HL-60 (cell line): ENCODE data around the gene CYP21A2.
"Not testable (repeated sequence)": the region's sequence is repeated elsewhere in the genome, so short reads cannot be mapped to it uniquely, and the experiment has no call there.

Experiments
- DNase-seq, 2 experiments: peaks; one replicate each; pipeline ENCODE4 v3.0.0-alpha.2; 2010 to 2020; ENCODE audit warnings: low read depth in 1 of 2, low spot score in 1 of 2
- H3K27ac ChIP-seq: fragments of 250-450 bp; sonication (Bioruptor Pico); replicated peaks from 2 replicates; pipeline ENCODE4 v1.5.1; 2020; ENCODE audit warnings: mild to moderate bottlenecking, moderate library complexity
- H3K27me3 ChIP-seq: fragments of 250-450 bp; sonication (Bioruptor Pico); 2 replicates; pipeline ENCODE4 v1.5.1; 2021; ENCODE audit warnings: mild to moderate bottlenecking, moderate library complexity; ENCODE audit not compliant: insufficient read depth, poor library complexity, severe bottlenecking
- H3K4me3 ChIP-seq: replicated peaks from 2 replicates; pipeline ENCODE4 v1.5.1; 2011; ENCODE audit warnings: mild to moderate bottlenecking, control low read depth, low read length; ENCODE audit not compliant: insufficient read depth
- long read RNA-seq: library from polyadenylated mRNA; unstranded; transcript quantifications from one replicate; pipeline ENCODE4 v2.0.0, GENCODE V29; 2020

The CYP21A2 gene
- long read RNA-seq: 0 reads

DNA sequence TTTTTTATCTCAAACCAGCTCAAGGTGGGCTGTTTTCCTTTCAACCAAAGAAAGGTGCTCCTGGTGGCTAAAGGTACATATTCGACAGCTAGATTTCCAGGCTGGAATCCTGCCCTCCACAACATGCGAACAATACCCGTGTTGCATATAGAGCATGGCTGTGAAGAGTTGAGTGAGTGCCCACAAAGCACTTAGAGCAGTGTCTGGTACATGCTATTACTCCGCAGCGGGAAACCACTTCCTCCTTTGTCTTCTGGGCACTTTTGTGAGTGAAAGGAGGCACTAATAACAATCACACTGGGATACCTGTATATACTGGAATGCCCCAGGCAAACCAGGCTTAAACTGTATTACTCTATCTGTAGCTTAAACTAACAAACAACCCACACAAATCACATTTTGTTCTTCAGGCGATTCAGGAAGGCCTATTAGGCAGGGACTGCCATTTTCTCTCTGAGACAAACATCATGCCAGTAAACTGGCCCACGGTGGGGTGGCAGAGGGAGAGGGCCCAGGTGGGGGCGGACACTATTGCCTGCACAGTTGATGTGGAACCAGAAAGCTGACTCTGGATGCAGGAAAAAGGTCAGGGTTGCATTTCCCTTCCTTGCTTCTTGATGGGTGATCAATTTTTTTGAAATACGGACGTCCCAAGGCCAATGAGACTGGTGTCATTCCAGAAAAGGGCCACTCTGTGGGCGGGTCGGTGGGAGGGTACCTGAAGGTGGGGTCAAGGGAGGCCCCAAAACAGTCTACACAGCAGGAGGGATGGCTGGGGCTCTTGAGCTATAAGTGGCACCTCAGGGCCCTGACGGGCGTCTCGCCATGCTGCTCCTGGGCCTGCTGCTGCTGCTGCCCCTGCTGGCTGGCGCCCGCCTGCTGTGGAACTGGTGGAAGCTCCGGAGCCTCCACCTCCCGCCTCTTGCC, at the start of gene CYP21A2:
Gene CYP21A2, plus strand, starts transcription at position 818 of the 927 bp plus-strand sequence. Its CDS starts 8 bp downstream, at position 826.
- H3K27ac ChIP-seq, H3K4me3 ChIP-seq, DNase-seq, H3K27me3 ChIP-seq: not testable (repeated sequence)

DNA sequence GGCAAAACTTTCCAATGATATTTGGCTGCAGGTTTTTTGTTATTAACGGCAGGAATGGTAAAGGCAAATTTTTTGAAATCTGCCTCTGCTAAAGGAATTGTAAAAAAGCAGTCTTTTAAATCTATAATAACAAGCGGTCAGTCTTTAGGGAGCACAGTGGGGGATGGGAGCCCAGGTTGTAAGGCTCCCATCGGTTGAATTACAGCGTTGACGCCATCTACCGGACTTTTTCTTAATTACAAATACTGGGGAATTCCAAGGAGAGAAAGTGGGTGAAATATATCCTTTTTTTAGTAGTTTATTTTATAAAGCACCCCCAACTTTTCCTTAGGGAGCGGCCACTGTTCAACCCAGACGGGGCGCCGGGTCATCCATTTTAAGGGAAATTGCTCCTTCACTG, 48.9 kb upstream of the CYP21A2 start:
- DNase-seq: not testable (repeated sequence)

DNA sequence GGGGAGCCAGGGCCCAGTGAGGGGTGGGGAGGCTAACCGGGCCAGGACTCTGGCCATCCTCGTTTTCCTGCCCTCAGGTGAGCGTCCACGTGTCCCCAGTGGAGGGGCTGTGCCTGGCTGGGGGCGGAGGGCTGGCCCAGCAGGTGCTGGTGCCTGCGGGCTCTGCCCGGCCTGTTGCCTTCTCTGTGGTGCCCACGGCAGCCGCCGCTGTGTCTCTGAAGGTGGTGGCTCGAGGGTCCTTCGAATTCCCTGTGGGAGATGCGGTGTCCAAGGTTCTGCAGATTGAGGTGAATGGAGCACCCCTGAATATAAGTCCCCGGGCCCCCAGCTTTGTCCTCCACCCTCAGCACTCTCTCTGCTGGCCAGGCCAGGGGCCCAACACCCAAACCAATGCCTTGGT, 43.8 kb upstream of the CYP21A2 start:
- H3K27ac ChIP-seq, H3K27me3 ChIP-seq, H3K4me3 ChIP-seq, DNase-seq: not testable (repeated sequence)

More for the DNA sequence above, 48.9 kb upstream of the CYP21A2 start:
- H3K27me3 ChIP-seq, H3K27ac ChIP-seq, H3K4me3 ChIP-seq: not testable (repeated sequence)

DNA sequence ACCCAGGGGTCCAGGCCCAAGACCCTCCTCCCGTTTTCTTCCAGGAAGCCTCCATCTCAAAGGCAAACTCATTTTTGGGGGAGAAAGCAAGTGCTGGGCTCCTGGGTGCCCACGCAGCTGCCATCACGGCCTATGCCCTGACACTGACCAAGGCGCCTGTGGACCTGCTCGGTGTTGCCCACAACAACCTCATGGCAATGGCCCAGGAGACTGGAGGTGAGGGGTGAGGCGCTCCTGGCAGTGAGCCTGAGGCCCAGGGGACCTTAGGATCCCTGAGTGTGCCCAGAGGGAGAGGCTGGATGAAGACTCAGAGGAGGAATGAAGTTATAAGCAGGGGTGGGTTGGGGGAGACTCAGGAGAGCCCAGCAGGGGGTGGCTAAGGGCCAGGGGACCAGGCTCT, 41.8 kb upstream of the CYP21A2 start:
- H3K27me3 ChIP-seq, DNase-seq, H3K27ac ChIP-seq, H3K4me3 ChIP-seq: not testable (repeated sequence)

DNA sequence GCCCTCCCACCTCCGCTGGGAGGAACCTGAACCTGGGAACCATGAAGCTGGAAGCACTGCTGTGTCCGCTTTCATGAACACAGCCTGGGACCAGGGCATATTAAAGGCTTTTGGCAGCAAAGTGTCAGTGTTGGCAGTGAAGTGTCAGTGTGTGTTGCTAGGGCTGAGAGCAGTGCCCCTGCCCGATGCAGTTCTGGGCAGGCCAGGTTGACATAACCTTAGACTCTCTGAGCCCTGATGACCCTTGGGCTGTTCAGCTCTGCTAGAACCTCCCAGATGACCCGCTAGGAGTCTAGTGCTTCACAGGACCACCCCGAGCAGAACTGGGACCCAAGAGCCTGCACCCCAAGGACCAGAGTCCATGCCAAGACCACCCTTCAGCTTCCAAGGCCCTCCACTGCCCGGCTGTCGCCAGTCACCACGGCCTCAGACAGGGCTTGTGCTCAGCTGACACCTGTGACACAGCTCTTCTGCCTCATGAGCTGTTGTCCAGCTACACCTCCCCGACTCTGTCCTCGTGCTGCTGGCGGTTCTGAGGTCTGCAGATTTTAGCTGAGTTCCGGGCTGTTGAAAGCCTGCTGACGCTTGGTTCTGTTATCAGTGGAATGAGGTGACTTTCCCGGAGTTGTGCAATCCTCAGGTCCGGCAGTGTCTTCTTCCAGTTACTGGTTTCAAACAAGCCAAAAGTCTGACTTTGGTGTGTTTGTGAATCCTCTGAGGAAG, 35.5 kb upstream of the CYP21A2 start:
- not testable (repeated sequence) for H3K27ac ChIP-seq, H3K27me3 ChIP-seq, DNase-seq, H3K4me3 ChIP-seq

DNA sequence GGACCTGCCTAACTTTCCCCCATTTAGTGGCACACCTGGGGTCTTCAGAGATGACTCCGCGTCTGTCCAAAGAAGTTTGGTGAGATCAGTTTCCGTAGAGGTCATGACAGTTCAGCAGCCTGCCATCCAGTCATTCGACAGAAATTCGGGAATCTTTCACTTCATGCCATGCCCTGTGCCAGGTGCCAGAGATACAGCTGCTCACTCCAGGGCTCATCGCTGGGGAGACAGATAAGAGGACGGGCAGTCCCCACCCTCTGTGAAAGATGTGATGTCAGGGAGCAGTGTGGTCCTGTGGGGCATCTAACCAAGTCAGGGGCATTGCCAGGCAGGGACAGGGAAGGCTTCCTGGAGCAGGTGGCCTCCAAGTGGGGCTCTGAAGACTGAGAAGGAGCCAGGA, 34.9 kb upstream of the CYP21A2 start:
- not testable (repeated sequence) for H3K27me3 ChIP-seq, H3K4me3 ChIP-seq, H3K27ac ChIP-seq, DNase-seq

DNA sequence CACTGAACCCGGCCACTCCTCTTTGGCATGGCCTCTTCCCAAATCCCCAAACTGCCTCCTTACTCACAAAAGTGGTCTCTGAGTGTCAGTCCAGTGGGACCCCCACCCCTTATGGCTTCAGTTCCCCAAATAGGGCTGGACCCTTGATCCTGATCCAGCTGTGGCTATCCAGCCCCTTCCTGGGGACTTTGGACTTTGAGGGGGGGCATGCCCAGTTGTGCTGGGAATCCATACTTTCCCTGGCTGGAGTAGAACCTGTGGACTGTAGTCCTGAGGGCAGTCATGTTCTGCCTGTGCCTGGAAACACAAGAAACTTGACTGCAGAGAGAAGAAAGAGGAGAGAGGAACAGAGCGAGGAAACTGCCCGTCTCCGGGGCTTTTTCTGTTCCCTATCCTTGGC, 33.8 kb upstream of the CYP21A2 start:
- H3K4me3 ChIP-seq, H3K27me3 ChIP-seq, H3K27ac ChIP-seq, DNase-seq: not testable (repeated sequence)

DNA sequence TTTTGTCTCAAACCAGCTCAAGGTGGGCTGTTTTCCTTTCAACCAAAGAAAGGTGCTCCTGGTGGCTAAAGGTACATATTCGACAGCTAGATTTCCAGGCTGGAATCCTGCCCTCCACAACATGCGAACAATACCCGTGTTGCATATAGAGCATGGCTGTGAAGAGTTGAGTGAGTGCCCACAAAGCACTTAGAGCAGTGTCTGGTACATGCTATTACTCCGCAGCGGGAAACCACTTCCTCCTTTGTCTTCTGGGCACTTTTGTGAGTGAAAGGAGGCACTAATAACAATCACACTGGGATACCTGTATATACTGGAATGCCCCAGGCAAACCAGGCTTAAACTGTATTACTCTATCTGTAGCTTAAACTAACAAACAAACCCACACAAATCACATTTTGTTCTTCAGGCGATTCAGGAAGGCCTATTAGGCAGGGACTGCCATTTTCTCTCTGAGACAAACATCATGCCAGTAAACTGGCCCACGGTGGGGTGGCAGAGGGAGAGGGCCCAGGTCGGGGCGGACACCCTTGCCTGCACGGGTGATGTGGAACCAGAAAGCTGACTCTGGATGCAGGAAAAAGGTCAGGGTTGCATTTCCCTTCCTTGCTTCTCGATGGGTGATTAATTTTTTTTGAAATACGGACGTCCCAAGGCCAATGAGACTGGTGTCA, 33.2 kb upstream of the CYP21A2 start:
- not testable (repeated sequence) for H3K27me3 ChIP-seq, H3K27ac ChIP-seq, H3K4me3 ChIP-seq, DNase-seq

DNA sequence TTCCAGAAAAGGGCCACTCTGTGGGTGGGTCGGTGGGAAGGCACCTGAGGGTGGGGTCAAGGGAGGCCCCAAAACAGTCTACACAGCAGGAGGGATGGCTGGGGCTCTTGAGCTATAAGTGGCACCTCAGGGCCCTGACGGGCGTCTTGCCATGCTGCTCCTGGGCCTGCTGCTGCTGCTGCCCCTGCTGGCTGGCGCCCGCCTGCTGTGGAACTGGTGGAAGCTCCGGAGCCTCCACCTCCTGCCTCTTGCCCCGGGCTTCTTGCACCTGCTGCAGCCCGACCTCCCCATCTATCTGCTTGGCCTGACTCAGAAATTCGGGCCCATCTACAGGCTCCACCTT, 32.7 kb upstream of the CYP21A2 start:
- H3K27me3 ChIP-seq, H3K4me3 ChIP-seq, H3K27ac ChIP-seq, DNase-seq: not testable (repeated sequence)

DNA sequence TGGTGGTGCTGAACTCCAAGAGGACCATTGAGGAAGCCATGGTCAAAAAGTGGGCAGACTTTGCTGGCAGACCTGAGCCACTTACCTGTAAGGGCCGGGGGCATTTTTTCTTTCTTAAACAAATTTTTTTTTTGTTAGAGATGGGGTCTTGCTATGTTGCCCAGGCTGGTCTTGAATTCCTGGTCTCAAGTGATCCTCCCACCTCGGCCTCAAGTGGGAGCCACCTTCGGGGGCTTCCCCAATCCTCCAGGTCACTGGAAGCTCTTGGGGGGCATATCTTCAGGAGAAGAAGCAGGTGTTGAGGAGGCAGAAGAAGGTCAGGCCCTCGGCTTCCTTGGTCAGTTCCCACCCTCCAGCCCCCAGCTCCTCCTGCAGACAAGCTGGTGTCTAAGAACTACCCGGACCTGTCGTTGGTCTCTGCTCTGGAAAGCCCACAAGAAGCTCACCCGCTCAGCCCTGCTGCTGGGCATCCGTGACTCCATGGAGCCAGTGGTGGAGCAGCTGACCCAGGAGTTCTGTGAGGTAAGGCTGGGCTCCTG, 32.2 kb upstream of the CYP21A2 start:
- H3K27ac ChIP-seq, DNase-seq, H3K27me3 ChIP-seq, H3K4me3 ChIP-seq: not testable (repeated sequence)

DNA sequence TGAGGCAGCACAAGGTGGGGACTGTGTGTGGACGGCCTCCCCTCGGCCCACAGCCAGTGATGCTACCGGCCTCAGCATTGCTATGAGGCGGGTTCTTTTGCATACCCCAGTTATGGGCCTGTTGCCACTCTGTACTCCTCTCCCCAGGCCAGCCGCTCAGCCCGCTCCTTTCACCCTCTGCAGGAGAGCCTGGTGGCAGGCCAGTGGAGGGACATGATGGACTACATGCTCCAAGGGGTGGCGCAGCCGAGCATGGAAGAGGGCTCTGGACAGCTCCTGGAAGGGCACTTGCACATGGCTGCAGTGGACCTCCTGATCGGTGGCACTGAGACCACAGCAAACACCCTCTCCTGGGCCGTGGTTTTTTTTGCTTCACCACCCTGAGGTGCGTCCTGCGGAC, 31.1 kb upstream of the CYP21A2 start:
- DNase-seq, H3K27ac ChIP-seq, H3K4me3 ChIP-seq, H3K27me3 ChIP-seq: not testable (repeated sequence)

DNA sequence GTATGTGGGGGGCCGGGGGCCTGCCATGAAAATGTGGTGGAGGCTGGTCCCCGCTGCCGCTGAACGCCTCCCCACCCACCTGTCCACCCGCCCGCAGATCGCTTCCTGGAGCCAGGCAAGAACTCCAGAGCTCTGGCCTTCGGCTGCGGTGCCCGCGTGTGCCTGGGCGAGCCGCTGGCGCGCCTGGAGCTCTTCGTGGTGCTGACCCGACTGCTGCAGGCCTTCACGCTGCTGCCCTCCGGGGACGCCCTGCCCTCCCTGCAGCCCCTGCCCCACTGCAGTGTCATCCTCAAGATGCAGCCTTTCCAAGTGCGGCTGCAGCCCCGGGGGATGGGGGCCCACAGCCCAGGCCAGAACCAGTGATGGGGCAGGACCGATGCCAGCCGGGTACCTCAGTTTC, 30.2 kb upstream of the CYP21A2 start:
- H3K4me3 ChIP-seq, H3K27ac ChIP-seq, DNase-seq, H3K27me3 ChIP-seq: not testable (repeated sequence)

DNA sequence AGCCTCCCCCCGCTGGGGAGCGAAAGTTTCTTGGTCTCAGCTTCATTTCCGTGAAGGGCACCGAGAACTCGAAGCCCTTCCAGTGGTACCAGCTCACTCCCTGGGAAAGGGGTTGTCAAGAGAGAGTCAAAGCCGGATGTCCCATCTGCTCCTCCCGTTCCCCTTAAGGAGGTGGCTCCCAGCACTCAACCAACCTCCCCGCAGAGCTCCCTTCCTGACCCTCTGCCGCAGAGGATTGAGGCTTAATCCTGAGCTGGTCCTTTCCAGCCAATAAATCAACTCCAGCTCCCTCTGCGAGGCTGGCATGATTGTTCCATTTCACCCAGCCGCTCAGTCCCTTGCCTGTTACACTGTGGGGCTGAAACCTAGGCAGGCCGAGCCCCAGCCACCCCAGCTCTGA, 29.6 kb upstream of the CYP21A2 start:
- not testable (repeated sequence) for DNase-seq, H3K27ac ChIP-seq, H3K4me3 ChIP-seq, H3K27me3 ChIP-seq

DNA sequence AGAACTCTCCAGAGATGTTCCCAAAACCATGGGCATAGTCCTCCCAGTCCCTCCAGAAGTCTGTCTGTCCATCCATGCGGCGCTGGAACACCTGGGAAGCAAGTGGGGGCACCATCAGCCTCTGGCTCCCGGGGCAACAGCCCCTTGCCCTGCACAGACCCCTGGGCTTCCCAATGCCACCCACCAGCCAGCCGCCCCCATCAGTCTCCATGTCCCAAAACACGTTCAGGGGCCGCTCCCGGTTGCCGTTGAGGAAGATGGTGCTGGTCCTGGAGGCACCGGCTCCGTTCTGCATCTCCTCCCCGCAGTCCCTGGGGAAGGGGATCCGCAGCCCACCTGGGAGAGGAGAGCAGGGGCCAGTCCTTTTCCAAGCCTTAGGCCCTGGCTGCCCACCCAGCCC, 28.7 kb upstream of the CYP21A2 start:
- H3K27ac ChIP-seq, DNase-seq, H3K27me3 ChIP-seq, H3K4me3 ChIP-seq: not testable (repeated sequence)
